ENCODE measurements around the gene FAM114A1. TPM values are rescaled to one million over a fixed set of nuclear protein-coding genes. Genes with fewer than 3 reads are reported as not detected.

FAM114A1 gene
- total and polyA plus RNA-seq, 2 of the 8 experiments (the other 6 are each of a cell fraction or from before 2014, with no cell fraction given), result 9.5 to 12.0 TPM

DNA sequence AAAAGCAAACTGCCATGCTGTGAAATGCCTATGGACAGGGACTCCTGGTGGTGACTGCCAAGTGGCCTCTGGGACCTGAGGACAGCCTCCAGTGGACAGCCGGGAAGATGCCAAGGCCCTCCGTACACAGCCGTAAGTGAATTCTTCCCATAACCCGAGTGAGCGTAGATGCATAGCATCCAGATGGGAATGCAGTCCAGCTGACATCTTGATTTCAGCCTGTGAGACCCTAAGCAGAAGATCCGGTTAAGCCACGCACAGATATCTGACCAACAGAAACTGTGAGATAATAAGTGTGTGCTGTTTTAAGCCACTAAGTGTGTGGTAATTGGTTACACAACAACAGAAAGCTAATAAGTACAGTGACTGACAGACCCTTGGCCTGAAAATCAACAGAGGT is 108.7 kb downstream of the FAM114A1 start:
- no peak overlapping the region for H2BK15ac ChIP-seq (ENCODE audit: low read length)
- no peaks in the 10 kb centered on the region for H3K79me1 ChIP-seq (ENCODE audit: low read depth, low read length)
- H3K23ac ChIP-seq (ENCODE audit: insufficient read length), result no peak overlapping the region
- H3K23me2 ChIP-seq (ENCODE audit: low read depth, low read length), result no peaks in the 10 kb centered on the region
- no peak overlapping the region for H3K9ac ChIP-seq (replicated peaks in 1 of 4; ENCODE audit: extremely low read depth in 1 of 4, low read depth in 3 of 4, low read length in 3 of 4)
- ChIA-PET POLR2A (ENCODE audit: partially characterized antibody) (no interaction called here), CTCF (ENCODE audit: partially characterized antibody) (no interaction called here)
- H2BK5ac ChIP-seq (ENCODE audit: low read depth, low read length), result no peak overlapping the region
- no peaks in the 10 kb centered on the region for H4K20me1 ChIP-seq (replicated peaks in 1 of 2; ENCODE audit: control insufficient read depth in 1 of 2, insufficient read depth in 2 of 2, low read length in 2 of 2)
- no peak overlapping the region for H3K4me3 ChIP-seq (ENCODE audit: extremely low read depth in 1 of 4, insufficient read depth in 2 of 4, low read depth in 3 of 4, low read length in 4 of 4)
- H4K91ac ChIP-seq (replicated peaks; ENCODE audit: insufficient read length, low read length), result no peak overlapping the region
- no peaks in the 10 kb centered on the region for H3K79me2 ChIP-seq (ENCODE audit: control insufficient read depth in 1 of 2, insufficient read depth in 2 of 2, low read length in 2 of 2)
- no peak overlapping the region for H2BK12ac ChIP-seq (ENCODE audit: low read depth, low read length)
- no peak overlapping the region for H3K4me2 ChIP-seq (ENCODE audit: insufficient read depth in 1 of 2, low read depth in 2 of 2, low read length in 2 of 2)
- no peak overlapping the region for H3K27ac ChIP-seq (ENCODE audit: low read depth, low read length)
- no peak overlapping the region for H2AFZ ChIP-seq (ENCODE audit: low read length)
- DNase-seq (ENCODE audit: low read depth in 1 of 2, low spot score in 2 of 2) (no peak), FAIRE-seq (no peak)
- no peaks in the 10 kb centered on the region for H3K36me3 ChIP-seq (ENCODE audit: control insufficient read depth in 2 of 4, insufficient read depth in 4 of 4, low read length in 3 of 4)
- H4K5ac ChIP-seq (ENCODE audit: insufficient read length, low read depth, low read length), result no peak overlapping the region
- no peak overlapping the region for H3K4ac ChIP-seq (replicated peaks; ENCODE audit: insufficient read length, low read depth, low read length)
- TF ChIP-seq EGR1 (IDR thresholded peaks at IDR 0.05; ENCODE audit: borderline replicate concordance, low read depth, low read length), result no peak
- no peak for TF ChIP-seq TBP (IDR thresholded peaks at IDR 0.05; ENCODE audit: low read depth, low read length)
- no peak for TF ChIP-seq POLR2A (IDR thresholded peaks at IDR 0.05; ENCODE audit: control extremely low read depth in 1 of 2, low read depth in 2 of 2, low read length in 2 of 2)
- TF ChIP-seq NRF1 (IDR thresholded peaks at IDR 0.05; ENCODE audit: low read depth, low read length), result no peak
- no peaks in the 10 kb centered on the region for H3K4me1 ChIP-seq (replicated peaks in 1 of 4; ENCODE audit: control insufficient read depth in 3 of 4, insufficient read depth in 4 of 4, low read length in 3 of 4)
- H3K9me3 ChIP-seq (ENCODE audit: insufficient read depth in 2 of 2, low read depth in 1 of 2, low read length in 1 of 2), result no peaks in the 10 kb centered on the region
- H3K18ac ChIP-seq (ENCODE audit: extremely low read depth, low read length), result no peak overlapping the region
- 95% methylated on average over 7 of the region's 7 CpGs; no CpG with 5 or more reads in 1 of the 2 experiments for WGBS, 2 experiments (ENCODE audit: extremely low coverage in 1 of 2, insufficient coverage in 1 of 2, insufficient read length in 1 of 2, insufficient replicate concordance in 2 of 2, low coverage in 1 of 2, low lambda C conversion rate in 2 of 2, missing lambda C conversion rate in 1 of 2)
- H2AK5ac ChIP-seq (ENCODE audit: low read depth, low read length), result no peak overlapping the region
- H4K8ac ChIP-seq (ENCODE audit: extremely low read depth, insufficient read depth, low read length), result no peak overlapping the region
- H2BK20ac ChIP-seq (ENCODE audit: low read length), result no peak overlapping the region
- H3K14ac ChIP-seq (ENCODE audit: insufficient read length), result no peak overlapping the region
- no peak overlapping the region for H2BK120ac ChIP-seq (replicated peaks; ENCODE audit: low read depth, low read length)
- no peaks in the 10 kb centered on the region for H3K27me3 ChIP-seq (replicated peaks in 1 of 4; ENCODE audit: control insufficient read depth in 3 of 4, extremely low read depth in 1 of 4, insufficient read depth in 3 of 4, low read length in 3 of 4)
- H3K56ac ChIP-seq (replicated peaks; ENCODE audit: insufficient read length, low read depth, low read length), result no peak overlapping the region

Data from H1 (cell line).